Hepatocyte (in vitro differentiated cells): ENCODE data around the gene METTL23. TPM values are rescaled to one million over a fixed set of nuclear protein-coding genes. Genes with fewer than 3 reads are reported as not detected.
"Not testable (repeated sequence)": the region's sequence is repeated elsewhere in the genome, so short reads cannot be mapped to it uniquely, and the experiment has no call there.

Experiments used
- DNase-seq: peaks from one replicate; pipeline ENCODE4 v3.0.0-alpha.2; 2016; ENCODE audit warnings: low spot score
- H2AFZ ChIP-seq: fragments of 200-600 bp; sonication (generic); 2 replicates; pipeline ENCODE4 v1.6.0; 2016; ENCODE audit warnings: antibody characterized with exemption, mild to moderate bottlenecking
- H3K27ac ChIP-seq: fragments of 200-600 bp; sonication (generic); 2 replicates; pipeline ENCODE4 v1.5.1; 2016; ENCODE audit warnings: mild to moderate bottlenecking
- H3K27me3 ChIP-seq: fragments of 200-600 bp; sonication (generic); 2 replicates; pipeline ENCODE4 v1.6.1; 2016
- H3K36me3 ChIP-seq: fragments of 200-600 bp; sonication (generic); replicated peaks from 2 replicates; pipeline ENCODE4 v1.5.1; 2016; ENCODE audit warnings: low read depth; ENCODE audit not compliant: insufficient read depth
- H3K4me1 ChIP-seq: fragments of 200-600 bp; sonication (generic); 2 replicates; pipeline ENCODE4 v1.5.1; 2016; ENCODE audit warnings: mild to moderate bottlenecking, moderate library complexity; ENCODE audit not compliant: insufficient read depth
- H3K4me2 ChIP-seq: fragments of 200-600 bp; sonication (generic); 2 replicates; pipeline ENCODE4 v1.6.0; 2016
- H3K4me3 ChIP-seq: fragments of 200-600 bp; sonication (generic); 2 replicates; pipeline ENCODE4 v1.5.1; 2016; ENCODE audit warnings: mild to moderate bottlenecking
- H3K79me2 ChIP-seq: fragments of 200-600 bp; sonication (generic); 2 replicates; pipeline ENCODE4 v1.6.0; 2017; ENCODE audit warnings: mild to moderate bottlenecking
- H3K9me2 ChIP-seq: fragments of 200-600 bp; sonication (generic); replicated peaks from 2 replicates; pipeline ENCODE4 v1.6.0; 2017; ENCODE audit warnings: mild to moderate bottlenecking; ENCODE audit not compliant: insufficient read depth
- H3K9me3 ChIP-seq: fragments of 200-600 bp; sonication (generic); 2 replicates; pipeline ENCODE4 v1.5.1; 2016; ENCODE audit warnings: low read depth, mild to moderate bottlenecking
- H4K20me1 ChIP-seq: fragments of 200-600 bp; sonication (generic); 2 replicates; pipeline ENCODE4 v1.6.0; 2016; ENCODE audit warnings: mild to moderate bottlenecking; ENCODE audit not compliant: insufficient read depth, poor library complexity, severe bottlenecking
- CTCF ChIP-seq: fragments of 200-600 bp; sonication (generic); IDR thresholded peaks from 2 replicates; pipeline ENCODE4 v1.5.1; 2016; ENCODE audit warnings: antibody characterized with exemption, mild to moderate bottlenecking; ENCODE audit not compliant: poor library complexity
- EZH2 ChIP-seq: fragments of 200-600 bp; sonication (generic); IDR thresholded peaks from 2 replicates; pipeline ENCODE4 v1.6.1; 2016; ENCODE audit warnings: antibody characterized with exemption, mild to moderate bottlenecking, borderline replicate concordance
- EZH2phosphoT487 ChIP-seq: fragments of 200-600 bp; sonication (generic); IDR thresholded peaks from one replicate; pipeline ENCODE4 v1.6.1; 2018; ENCODE audit warnings: antibody characterized with exemption, mild to moderate bottlenecking, low read depth, moderate library complexity; ENCODE audit not compliant: unreplicated experiment, severe bottlenecking
- WGBS: methylation state at CpG from one replicate; pipeline ENCODE4 v1.1.6; 2016; ENCODE audit warnings: low lambda C conversion rate; ENCODE audit errors: missing lambda C conversion rate; 5-methylcytosine and 5-hydroxymethylcytosine counted together
- polyA plus RNA-seq: library from polyadenylated mRNA; unstranded; fragments of >200 nt; fragmentation: Nextera tagmentation; extraction: Ambion mirVana; gene quantifications from 2 replicates; pipeline ENCODE4 v1.2.1, GENCODE V29; 2016
- total RNA-seq: library from RNA; depleted of rRNA; stranded (reverse); fragments of >200 nt; gene quantifications from 2 replicates; pipeline ENCODE4 v1.2.3, GENCODE V29; 2014

METTL23 gene
- total and polyA plus RNA-seq, 2 experiments from 2014 or later: 36.6 to 56.5 TPM

- Histone ChIP-seq H2AFZ (no peak overlapping the region), H3K27me3 (no peaks in the 10 kb centered on the region), H3K9me2 (no peaks in the 10 kb centered on the region), H3K4me3 (no peak overlapping the region), H3K4me1 (peaks cover 35% of the 10 kb centered on the region), H3K9me3 (no peaks in the 10 kb centered on the region), H3K27ac (peak overlapping the region; percentile 56), H4K20me1 (peaks cover 12% of the 10 kb centered on the region), H3K4me2 (peak overlapping the region; percentile 62), H3K79me2 (peaks cover 81% of the 10 kb centered on the region), H3K36me3 (no peaks in the 10 kb centered on the region)
- DNase-seq: no peak
- TF ChIP-seq CTCF (no peak), EZH2 (no peak), EZH2phosphoT487 (no peak)
- WGBS: 86% methylated on average over 25 of the region's 25 CpGs
These were observed 29.6 kb upstream of the METTL23 start for GRCh38 chr17:76696763-76697701.

GRCh38 chr17:76697702-76698465 is 28.8 kb upstream of the METTL23 start:
- peak; percentile 80 for DNase-seq
- no peak overlapping the region for H2AFZ ChIP-seq

GRCh38 chr17:76698466-76698977 is 28.1 kb upstream of the METTL23 start:
- H3K4me3 ChIP-seq, H3K36me3 ChIP-seq, H3K9me2 ChIP-seq, DNase-seq, H3K9me3 ChIP-seq, H3K27ac ChIP-seq, H3K27me3 ChIP-seq, H3K4me2 ChIP-seq, H2AFZ ChIP-seq: not testable (repeated sequence)
- WGBS: 95% methylated on average over 7 of the region's 7 CpGs
- Histone ChIP-seq H4K20me1 (peaks cover 15% of the 10 kb centered on the region), H3K4me1 (peaks cover 39% of the 10 kb centered on the region), H3K79me2 (peaks cover 85% of the 10 kb centered on the region)

More at GRCh38 chr17:76697702-76698465, 28.8 kb upstream of the METTL23 start:
- Histone ChIP-seq H3K4me3 (no peak overlapping the region), H3K27ac (peak overlapping the region; percentile 56), H3K79me2 (peaks cover 82% of the 10 kb centered on the region), H3K36me3 (no peaks in the 10 kb centered on the region), H3K27me3 (no peaks in the 10 kb centered on the region), H4K20me1 (peaks cover 15% of the 10 kb centered on the region), H3K9me2 (no peaks in the 10 kb centered on the region), H3K9me3 (no peaks in the 10 kb centered on the region), H3K4me2 (peak overlapping the region; percentile 65), H3K4me1 (peaks cover 39% of the 10 kb centered on the region)
- whole genome bisulfite sequencing: 30% methylated on average over 15 of the region's 17 CpGs
- TF ChIP-seq CTCF: no peak
- no peak for TF ChIP-seq EZH2phosphoT487
- TF ChIP-seq EZH2: no peak
